ENCODE results near the gene RNF182.

The RNF182 gene

DNA sequence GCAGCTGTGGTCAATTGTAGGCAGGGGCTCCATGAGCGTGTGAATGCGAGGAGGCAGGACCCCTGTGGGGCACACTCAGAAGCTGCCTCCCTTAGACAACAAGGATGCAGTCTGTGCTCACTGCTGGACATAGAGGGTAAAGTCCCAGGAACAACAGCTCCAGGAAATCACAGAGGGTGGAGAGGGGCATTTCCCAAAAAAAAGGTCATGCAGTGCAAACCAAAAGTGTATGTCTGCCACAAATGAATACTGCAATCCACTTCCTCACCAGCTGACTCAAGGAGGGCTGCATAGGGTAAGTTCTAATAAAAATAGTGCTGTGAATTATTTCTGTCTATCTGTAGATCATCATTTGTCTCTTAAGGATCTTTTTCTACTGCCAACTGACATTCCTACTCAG lies 95.8 kb downstream of the RNF182 start:
- TF ChIP-seq JUND (IDR thresholded peaks at IDR 0.05; ENCODE audit: low read depth), result no peak
- in situ Hi-C loops (cut with HindIII; ENCODE audit: low pct_unique_long_range_greater_than_20kb, low sequenced_read_pairs), result no loop called here
- no peak for DNase-seq (ENCODE audit: low read depth in 1 of 2, low spot score in 1 of 2)

- DNase-seq (ENCODE audit: low read depth in 1 of 2, low spot score in 1 of 2), result no peak
- in situ Hi-C loops (cut with HindIII; ENCODE audit: low pct_unique_long_range_greater_than_20kb, low sequenced_read_pairs), result no loop called here
- no peak for TF ChIP-seq JUND (IDR thresholded peaks at IDR 0.05; ENCODE audit: low read depth)
These were observed 96.7 kb downstream of the RNF182 start for GRCh38 chr6:14021449-14021848.

DNA sequence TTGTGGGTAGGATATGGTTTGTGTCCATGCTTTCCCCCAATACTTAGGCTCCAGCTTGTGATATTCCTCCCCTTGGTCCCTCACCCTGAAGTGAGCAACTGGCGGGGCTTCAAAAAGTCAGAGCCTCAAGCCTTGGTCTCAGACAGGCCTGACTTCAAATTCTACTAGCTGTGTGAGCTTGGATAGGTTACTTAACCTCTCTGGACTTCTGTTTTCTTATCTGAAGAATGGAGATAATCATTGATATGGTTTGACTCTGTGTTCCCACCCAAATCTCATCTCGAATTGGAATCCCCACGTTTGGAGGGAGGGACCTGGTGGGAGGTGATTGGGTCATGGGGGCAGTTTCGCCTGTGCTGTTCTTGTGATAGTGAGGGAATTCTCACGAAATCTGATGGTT lies 97.9 kb downstream of the RNF182 start:
- TF ChIP-seq JUND (IDR thresholded peaks at IDR 0.05; ENCODE audit: low read depth), result no peak
- in situ Hi-C loops (cut with HindIII; ENCODE audit: low pct_unique_long_range_greater_than_20kb, low sequenced_read_pairs), result no loop called here
- no peak for DNase-seq (ENCODE audit: low read depth in 1 of 2, low spot score in 1 of 2)

GRCh38 chr6:14023855-14024254 lies 99.1 kb downstream of the RNF182 start:
- TF ChIP-seq JUND (IDR thresholded peaks at IDR 0.05; ENCODE audit: low read depth), result no peak
- in situ Hi-C loops (cut with HindIII; ENCODE audit: low pct_unique_long_range_greater_than_20kb, low sequenced_read_pairs), result no loop called here
- no peak for DNase-seq (ENCODE audit: low read depth in 1 of 2, low spot score in 1 of 2)

DNA sequence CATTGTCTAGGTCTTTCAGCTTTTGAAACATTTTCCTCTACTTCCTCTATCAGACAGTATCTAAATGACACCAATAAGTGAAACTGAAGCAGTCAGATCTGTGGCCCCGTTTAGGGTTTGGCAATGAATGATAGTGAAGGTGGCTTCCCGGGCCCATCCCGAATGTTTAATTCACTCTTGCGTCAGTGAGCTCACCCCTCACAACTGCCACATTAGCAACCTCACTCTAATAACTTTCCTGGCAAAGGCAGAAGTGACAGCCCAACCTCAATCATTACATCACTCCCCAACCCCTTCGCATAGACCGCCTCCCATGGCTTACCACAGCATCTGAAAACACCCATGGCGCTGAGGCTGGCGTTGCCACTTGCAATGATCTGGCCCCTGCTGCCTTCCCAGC lies 100.4 kb downstream of the RNF182 start:
- DNase-seq (ENCODE audit: low read depth in 1 of 2, low spot score in 1 of 2), result no peak
- TF ChIP-seq JUND (IDR thresholded peaks at IDR 0.05; ENCODE audit: low read depth), result no peak
- in situ Hi-C loops (cut with HindIII; ENCODE audit: low pct_unique_long_range_greater_than_20kb, low sequenced_read_pairs), result no loop called here

DNA sequence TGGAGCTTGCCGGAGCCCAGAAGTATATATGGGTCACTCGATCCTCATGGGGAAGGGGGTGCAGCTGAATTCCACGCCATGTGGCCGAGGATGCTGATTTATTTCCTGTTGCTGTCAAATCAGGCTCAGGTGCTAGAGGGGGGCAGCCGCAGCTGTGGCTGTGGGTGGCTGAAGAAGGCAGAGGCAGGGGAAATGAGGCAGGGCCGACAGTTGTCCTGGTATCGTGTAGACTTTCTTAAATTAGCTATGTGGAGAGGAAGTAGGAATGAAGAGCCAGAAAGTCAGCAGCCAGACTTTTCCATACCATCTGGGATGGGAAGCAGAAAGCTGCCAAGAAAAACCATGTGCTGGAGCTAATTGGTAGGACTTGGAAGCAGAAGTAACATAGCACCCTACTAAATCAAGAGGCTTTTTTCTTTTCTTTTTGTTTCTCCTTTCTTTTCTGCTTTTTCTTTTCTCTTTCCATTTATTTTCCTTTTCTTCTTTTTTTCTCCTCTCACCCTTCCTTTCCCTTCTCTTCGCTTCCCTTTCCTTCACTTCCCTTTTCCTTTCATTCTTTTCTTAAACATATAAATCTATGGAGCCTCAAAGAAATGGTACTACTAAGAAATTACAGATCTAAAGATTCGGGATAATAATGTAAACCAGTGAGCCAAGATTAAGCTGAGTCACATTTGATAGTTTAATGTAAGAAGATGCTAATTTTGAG lies 102.2 kb downstream of the RNF182 start:
- no peak for TF ChIP-seq JUND (IDR thresholded peaks at IDR 0.05; ENCODE audit: low read depth)
- in situ Hi-C loops (cut with HindIII; ENCODE audit: low pct_unique_long_range_greater_than_20kb, low sequenced_read_pairs), result no loop called here
- DNase-seq (ENCODE audit: low read depth in 1 of 2, low spot score in 1 of 2), result no peak

DNA sequence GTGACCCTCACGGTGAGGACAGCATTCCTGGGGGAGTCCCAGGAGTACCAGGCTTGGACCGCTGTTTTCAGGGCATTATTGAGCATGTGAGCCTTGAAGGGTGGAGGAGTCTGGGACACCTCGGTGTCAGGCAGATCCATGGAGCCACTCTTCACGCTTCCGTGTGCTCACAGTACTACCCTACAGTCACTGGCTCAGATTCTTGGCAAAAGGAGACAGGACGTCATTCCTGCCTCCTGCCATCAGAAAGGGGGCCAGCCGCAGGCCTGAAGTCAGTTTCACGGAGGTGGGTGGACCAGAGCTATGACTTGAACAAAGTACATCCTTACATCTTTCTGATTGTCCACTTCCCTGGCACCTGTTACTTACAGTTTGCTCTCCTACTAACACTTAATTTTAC lies 103.9 kb downstream of the RNF182 start:
- TF ChIP-seq JUND (IDR thresholded peaks at IDR 0.05; ENCODE audit: low read depth), result no peak
- in situ Hi-C loops (cut with HindIII; ENCODE audit: low pct_unique_long_range_greater_than_20kb, low sequenced_read_pairs), result no loop called here
- DNase-seq (ENCODE audit: low read depth in 1 of 2, low spot score in 1 of 2), result no peak

DNA sequence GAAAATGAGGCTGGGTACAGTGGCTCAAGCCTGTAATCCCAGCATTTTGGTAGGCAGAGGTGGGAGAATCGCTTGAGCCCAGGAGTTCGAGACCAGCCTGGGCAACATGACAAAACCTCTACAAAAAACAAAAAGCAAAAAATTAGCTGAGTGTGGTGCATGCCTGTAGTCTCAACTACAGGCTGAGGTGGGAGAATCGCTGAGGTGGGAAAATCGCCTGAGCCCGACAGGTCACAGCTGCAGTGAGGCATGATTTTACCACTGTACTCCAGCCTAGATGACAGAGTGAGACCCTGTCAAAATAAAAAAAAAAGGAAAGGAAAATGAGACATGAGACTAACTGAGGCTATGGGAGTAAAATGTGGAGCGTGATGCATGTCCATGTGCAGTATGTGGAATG lies 104.9 kb downstream of the RNF182 start:
- in situ Hi-C loops (cut with HindIII; ENCODE audit: low pct_unique_long_range_greater_than_20kb, low sequenced_read_pairs), result no loop called here
- TF ChIP-seq JUND (IDR thresholded peaks at IDR 0.05; ENCODE audit: low read depth), result no peak
- no peak for DNase-seq (ENCODE audit: low read depth in 1 of 2, low spot score in 1 of 2)

Measured in T47D (cell line).